HL-60 (cell line): Measurements from ENCODE around the gene FAM53C.

Experiments used
- DNase-seq, 2 experiments: peaks; one replicate each; pipeline ENCODE4 v3.0.0-alpha.2; 2010 to 2020; ENCODE audit warnings: low read depth in 1 of 2, low spot score in 1 of 2
- H3K27ac ChIP-seq: fragments of 250-450 bp; sonication (Bioruptor Pico); replicated peaks from 2 replicates; pipeline ENCODE4 v1.5.1; 2020; ENCODE audit warnings: mild to moderate bottlenecking, moderate library complexity
- H3K27me3 ChIP-seq: fragments of 250-450 bp; sonication (Bioruptor Pico); 2 replicates; pipeline ENCODE4 v1.5.1; 2021; ENCODE audit warnings: mild to moderate bottlenecking, moderate library complexity; ENCODE audit not compliant: insufficient read depth, poor library complexity, severe bottlenecking
- H3K4me3 ChIP-seq: replicated peaks from 2 replicates; pipeline ENCODE4 v1.5.1; 2011; ENCODE audit warnings: mild to moderate bottlenecking, control low read depth, low read length; ENCODE audit not compliant: insufficient read depth
- CTCF ChIP-seq: IDR thresholded peaks from one replicate; pipeline ENCODE4 v1.5.1; 2011; ENCODE audit warnings: low read length, control low read depth, inconsistent platforms; ENCODE audit not compliant: insufficient read depth
- GABPA ChIP-seq: IDR thresholded peaks from 2 replicates; pipeline ENCODE4 v1.6.1; 2012; ENCODE audit warnings: low read depth
- POLR2AphosphoS5 ChIP-seq: IDR thresholded peaks from 2 replicates; pipeline ENCODE4 v1.6.1; 2012; ENCODE audit warnings: low read depth
- REST ChIP-seq: IDR thresholded peaks from 2 replicates; pipeline ENCODE4 v1.6.1; 2012; ENCODE audit warnings: low read depth; ENCODE audit not compliant: insufficient replicate concordance
- SPI1 ChIP-seq: IDR thresholded peaks from 2 replicates; pipeline ENCODE4 v1.6.1; 2012; ENCODE audit warnings: low read depth, mild to moderate bottlenecking, borderline replicate concordance

FAM53C gene

GRCh38 chr5:138352071-138352721, 14.1 kb downstream of the FAM53C start, which contains the start of gene KDM3B:
KDM3B (plus strand) TSS chr5:138352685; CDS start chr5:138352796, 111 bp downstream.
- TF ChIP-seq REST (no peak), SPI1 (peak; percentile 65; the same call in 1 of the 2 replicates), POLR2AphosphoS5 (no peak), CTCF (peak; percentile 77), GABPA (no peak)
- no peaks in the 10 kb centered on the region for H3K27me3 ChIP-seq
- peak within 1 kb of the TSS; percentile 56 for H3K4me3 ChIP-seq
- H3K27ac ChIP-seq: peak within 1 kb of the TSS; percentile 97
- DNase-seq: peak; percentile 60 to 78

GRCh38 chr5:138352722-138353559, 14.9 kb downstream of the FAM53C start:
- DNase-seq: peak; percentile 62 to 66
- peak overlapping the region; percentile 56 for H3K4me3 ChIP-seq
- TF ChIP-seq POLR2AphosphoS5 (no peak; the same call in 1 of the 2 replicates), REST (no peak), GABPA (no peak), SPI1 (no peak), CTCF (no peak)
- H3K27ac ChIP-seq: peak overlapping the region; percentile 97
- no peaks in the 10 kb centered on the region for H3K27me3 ChIP-seq

GRCh38 chr5:138353560-138354080, 15.6 kb downstream of the FAM53C start:
- no peak for DNase-seq
- Histone ChIP-seq H3K27ac (peak overlapping the region; percentile 97), H3K27me3 (no peaks in the 10 kb centered on the region), H3K4me3 (peak overlapping the region; percentile 56)
- TF ChIP-seq CTCF (no peak), SPI1 (no peak), POLR2AphosphoS5 (no peak), REST (no peak), GABPA (no peak)
